Measurements from ENCODE around the gene CX3CL1.

- TF ChIP-seq CTCF (IDR thresholded peaks at IDR 0.05) (no peak), POLR2A (IDR thresholded peaks at IDR 0.05) (no peak), POLR2AphosphoS5 (IDR thresholded peaks at IDR 0.05) (no peak), EP300 (IDR thresholded peaks at IDR 0.05) (no peak)
Measured at GRCh38 chr16:57383276-57384247, 11.3 kb downstream of the CX3CL1 start.

Data from upper lobe of left lung (tissue), 4 donors.